ENCODE data around the gene CYREN. TPM values are rescaled to one million over a fixed set of nuclear protein-coding genes. Genes with fewer than 3 reads are reported as not detected.

CYREN gene
- total RNA-seq, 1 experiment from 2014 or later: 84.8 TPM

DNA sequence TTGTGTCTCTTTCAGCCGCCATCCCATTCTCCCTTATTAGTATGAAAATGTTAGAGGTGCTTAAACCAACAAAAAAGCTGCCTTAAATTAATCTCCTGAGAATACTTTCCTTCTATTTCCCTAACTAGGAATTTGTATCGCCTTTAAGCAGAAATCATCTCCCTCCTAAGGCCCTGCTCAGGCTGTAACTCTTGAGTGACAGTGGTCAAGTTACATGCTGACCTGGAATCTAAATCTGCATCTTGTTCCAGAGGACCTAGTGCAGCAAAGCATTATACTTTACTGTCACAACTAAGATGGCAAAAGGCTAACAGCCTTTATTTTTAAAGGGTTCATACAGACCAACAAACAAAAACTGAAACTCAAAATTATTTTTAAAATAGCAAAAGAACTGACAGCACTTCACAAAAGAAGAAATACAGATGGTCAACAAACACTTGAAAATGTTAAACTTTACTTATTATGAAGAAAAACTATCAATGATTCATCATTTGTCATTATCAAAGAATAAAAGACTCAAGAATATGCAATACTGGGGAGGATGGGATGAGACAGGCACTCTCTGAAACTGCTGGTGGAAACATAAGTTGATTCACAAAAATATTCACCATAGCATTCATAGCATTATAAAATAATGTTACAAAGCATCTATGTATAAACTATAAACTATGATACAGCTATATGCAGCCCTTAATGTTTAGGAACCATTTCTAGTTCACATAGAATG is 11.0 kb downstream of the CYREN start:
- peaks cover 13% of the 10 kb centered on the region for H3K9me3 Mint-ChIP-seq (ENCODE audit: low read depth, unreplicated experiment)

DNA sequence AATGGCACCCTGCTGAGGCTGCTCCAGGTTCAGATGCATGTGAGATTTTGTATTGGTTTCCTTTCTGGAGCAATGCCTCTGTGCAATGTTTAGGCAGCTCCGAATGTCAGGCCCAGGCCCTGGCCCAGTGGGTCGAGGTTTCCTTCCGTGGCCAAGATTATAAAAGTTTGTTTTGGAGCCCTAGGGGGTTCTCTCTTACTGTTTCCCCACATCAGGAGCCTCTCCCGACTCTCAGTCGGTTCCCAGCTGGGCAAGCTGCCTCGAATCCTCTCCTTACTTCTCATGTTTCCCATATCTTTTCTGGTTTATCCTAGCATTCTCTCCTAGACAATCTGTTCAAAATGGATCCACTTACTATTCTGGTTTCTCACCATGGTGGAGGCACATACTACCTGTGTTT is 11.6 kb downstream of the CYREN start:
- H3K4me3 Mint-ChIP-seq (ENCODE audit: low read depth, unreplicated experiment): no peak overlapping the region
- DNase-seq: no peak
- intact Hi-C loops (cut with micrococcal nuclease; ENCODE audit: unreplicated experiment): no loop called here
- H3K36me3 Mint-ChIP-seq (ENCODE audit: insufficient read depth, unreplicated experiment): peaks cover 25% of the 10 kb centered on the region
- no peaks in the 10 kb centered on the region for H3K27me3 Mint-ChIP-seq (ENCODE audit: unreplicated experiment)
- H3K9me3 Mint-ChIP-seq (ENCODE audit: low read depth, unreplicated experiment): peaks cover 16% of the 10 kb centered on the region
- BruUV-seq (replicated peaks): no TSS peak
- TF ChIP-seq, protein P1, sequence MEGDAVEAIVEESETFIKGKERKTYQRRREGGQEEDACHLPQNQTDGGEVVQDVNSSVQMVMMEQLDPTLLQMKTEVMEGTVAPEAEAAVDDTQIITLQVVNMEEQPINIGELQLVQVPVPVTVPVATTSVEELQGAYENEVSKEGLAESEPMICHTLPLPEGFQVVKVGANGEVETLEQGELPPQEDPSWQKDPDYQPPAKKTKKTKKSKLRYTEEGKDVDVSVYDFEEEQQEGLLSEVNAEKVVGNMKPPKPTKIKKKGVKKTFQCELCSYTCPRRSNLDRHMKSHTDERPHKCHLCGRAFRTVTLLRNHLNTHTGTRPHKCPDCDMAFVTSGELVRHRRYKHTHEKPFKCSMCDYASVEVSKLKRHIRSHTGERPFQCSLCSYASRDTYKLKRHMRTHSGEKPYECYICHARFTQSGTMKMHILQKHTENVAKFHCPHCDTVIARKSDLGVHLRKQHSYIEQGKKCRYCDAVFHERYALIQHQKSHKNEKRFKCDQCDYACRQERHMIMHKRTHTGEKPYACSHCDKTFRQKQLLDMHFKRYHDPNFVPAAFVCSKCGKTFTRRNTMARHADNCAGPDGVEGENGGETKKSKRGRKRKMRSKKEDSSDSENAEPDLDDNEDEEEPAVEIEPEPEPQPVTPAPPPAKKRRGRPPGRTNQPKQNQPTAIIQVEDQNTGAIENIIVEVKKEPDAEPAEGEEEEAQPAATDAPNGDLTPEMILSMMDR (IDR thresholded peaks at IDR 0.05; ENCODE audit: unreplicated experiment): no peak
- peak overlapping the region; percentile 55 for H3K27ac Mint-ChIP-seq (ENCODE audit: unreplicated experiment)
- H3K4me1 Mint-ChIP-seq (ENCODE audit: low read depth, unreplicated experiment): peaks cover 32% of the 10 kb centered on the region
- CTCF ChIA-PET: no interaction called here

More for the DNA sequence above, 11.0 kb downstream of the CYREN start:
- TF ChIP-seq, protein P1 (IDR thresholded peaks at IDR 0.05; ENCODE audit: unreplicated experiment): no peak
- CTCF ChIA-PET: interaction anchor here (0.9 to 1.6 kb wide), 2 partner anchors 10 to 173 kb away, joined by 6 to 7 read pairs; partner anchors contain the start of gene AGBL3
- Mint-ChIP-seq H3K36me3 (ENCODE audit: insufficient read depth, unreplicated experiment) (peaks cover 32% of the 10 kb centered on the region), H3K4me3 (ENCODE audit: low read depth, unreplicated experiment) (no peak overlapping the region), H3K27ac (ENCODE audit: unreplicated experiment) (peak overlapping the region; percentile 55), H3K4me1 (ENCODE audit: low read depth, unreplicated experiment) (peaks cover 32% of the 10 kb centered on the region), H3K27me3 (ENCODE audit: unreplicated experiment) (no peaks in the 10 kb centered on the region)
- DNase-seq: no peak
- BruUV-seq (replicated peaks): no TSS peak
- intact Hi-C loops (cut with micrococcal nuclease; ENCODE audit: unreplicated experiment): no loop called here

DNA sequence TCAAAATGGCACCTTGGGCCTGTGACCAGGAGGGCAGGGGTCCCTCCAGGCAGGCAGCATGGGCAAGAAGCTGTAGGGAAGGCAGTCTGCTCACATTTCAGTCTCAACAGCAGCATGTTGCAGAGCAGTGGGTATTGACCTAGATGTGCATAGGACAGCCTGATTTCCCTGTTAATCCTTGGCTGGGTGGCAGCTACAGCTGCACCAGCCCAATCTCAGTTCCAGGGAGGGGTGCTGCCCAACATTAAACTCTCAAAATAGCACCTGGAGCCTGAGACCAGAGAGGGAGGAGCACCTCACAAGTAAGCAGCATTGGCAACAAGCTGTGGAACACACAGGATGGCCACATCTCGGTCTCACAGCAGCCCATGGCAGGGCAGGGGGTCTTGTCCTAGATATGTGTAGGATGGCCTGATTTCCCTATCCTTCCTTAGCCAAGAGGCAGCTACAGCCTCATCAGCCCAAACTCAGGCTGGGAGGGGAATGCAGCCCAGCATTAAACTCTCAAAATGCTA is 12.3 kb downstream of the CYREN start:
- TF ChIP-seq, protein P1 (IDR thresholded peaks at IDR 0.05; ENCODE audit: unreplicated experiment): no peak
- H3K9me3 Mint-ChIP-seq (ENCODE audit: low read depth, unreplicated experiment): peaks cover 16% of the 10 kb centered on the region
- H3K36me3 Mint-ChIP-seq (ENCODE audit: insufficient read depth, unreplicated experiment): peaks cover 24% of the 10 kb centered on the region
- H3K4me3 Mint-ChIP-seq (ENCODE audit: low read depth, unreplicated experiment): no peak overlapping the region
- peaks cover 32% of the 10 kb centered on the region for H3K4me1 Mint-ChIP-seq (ENCODE audit: low read depth, unreplicated experiment)
- intact Hi-C loops (cut with micrococcal nuclease; ENCODE audit: unreplicated experiment): no loop called here
- no peaks in the 10 kb centered on the region for H3K27me3 Mint-ChIP-seq (ENCODE audit: unreplicated experiment)
- no peak for DNase-seq
- BruUV-seq (replicated peaks): no TSS peak
- CTCF ChIA-PET: no interaction called here
- no peak overlapping the region for H3K27ac Mint-ChIP-seq (ENCODE audit: unreplicated experiment)

DNA sequence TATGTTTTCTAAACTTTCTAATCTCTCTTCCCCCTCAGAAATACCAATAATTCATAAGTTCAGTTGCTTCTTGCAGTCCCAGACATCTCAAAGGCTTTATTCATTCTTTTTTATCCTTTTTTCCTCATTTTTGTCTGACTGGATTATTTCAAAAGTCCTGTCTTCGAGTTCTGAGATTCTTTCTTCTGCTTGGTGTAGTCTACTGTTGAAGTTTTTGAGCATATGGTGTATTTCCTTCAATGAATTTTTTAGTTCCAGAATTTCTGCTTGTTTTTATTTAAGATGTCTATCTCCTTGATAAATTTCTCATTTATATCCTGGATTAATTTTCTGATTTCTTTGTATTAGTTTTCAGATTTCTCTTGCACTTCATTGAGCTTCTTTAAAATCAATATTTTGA is 14.2 kb downstream of the CYREN start:
- DNase-seq: no peak
- Mint-ChIP-seq H3K27ac (ENCODE audit: unreplicated experiment) (peak overlapping the region; percentile 19), H3K4me1 (ENCODE audit: low read depth, unreplicated experiment) (peaks cover 21% of the 10 kb centered on the region), H3K27me3 (ENCODE audit: unreplicated experiment) (no peaks in the 10 kb centered on the region), H3K4me3 (ENCODE audit: low read depth, unreplicated experiment) (no peak overlapping the region), H3K9me3 (ENCODE audit: low read depth, unreplicated experiment) (peaks cover 10% of the 10 kb centered on the region), H3K36me3 (ENCODE audit: insufficient read depth, unreplicated experiment) (peaks cover 6% of the 10 kb centered on the region)
- intact Hi-C loops (cut with micrococcal nuclease; ENCODE audit: unreplicated experiment): no loop called here
- BruUV-seq (replicated peaks): no TSS peak
- TF ChIP-seq, protein P1 (IDR thresholded peaks at IDR 0.05; ENCODE audit: unreplicated experiment): no peak
- CTCF ChIA-PET: no interaction called here

Measured in Calu3 (cell line).